ENCODE measurements around the gene TMEM17.

- TF ChIP-seq CTCF (conservative IDR thresholded peaks at IDR 0.05 in 1 of 2, IDR thresholded peaks at IDR 0.05 in 1 of 2; ENCODE audit: low read depth in 1 of 2, low read length in 2 of 2): no peak
- no peak for TF ChIP-seq EZH2 (IDR thresholded peaks at IDR 0.05; ENCODE audit: low read length, missing control alignments)
Observed at GRCh38 chr2:62459672-62460071, 46.3 kb downstream of the TMEM17 start.

All from fibroblast of lung (primary cell).